SK-N-SH treated with all-trans-retinoic acid at 6 μM for 48 hours (cell line): ENCODE results near the gene TUBGCP4.

Experiments used
- ATAC-seq: fragments of 200-7000 bp; cut with Tn5 transposase; 3 replicates; pipeline ENCODE4 v1.9.1; 2020; ENCODE audit warnings: mild to moderate bottlenecking, moderate library complexity
- ARNTL ChIP-seq: fragments of 450-650 bp; formaldehyde crosslinking; IDR thresholded peaks from 2 replicates; pipeline ENCODE4 v1.5.0; 2020; ENCODE audit warnings: low read depth, mild to moderate bottlenecking, moderate library complexity, borderline replicate concordance
- BACH2 ChIP-seq: fragments of 250-450 bp; sonication (Bioruptor Pico); IDR thresholded peaks from 2 replicates; pipeline ENCODE4 v1.9.0; 2021; ENCODE audit warnings: mild to moderate bottlenecking, borderline replicate concordance
- CSDC2 ChIP-seq: fragments of 250-450 bp; sonication (Bioruptor Pico); IDR thresholded peaks from 2 replicates; pipeline ENCODE4 v1.5.0; 2020; ENCODE audit warnings: mild to moderate bottlenecking, moderate library complexity
- ESRRG ChIP-seq: fragments of 250-450 bp; sonication (Bioruptor Pico); IDR thresholded peaks from 2 replicates; pipeline ENCODE4 v1.6.1; 2021; ENCODE audit warnings: mild to moderate bottlenecking
- OSR1 ChIP-seq: fragments of 250-450 bp; sonication (Bioruptor Pico); IDR thresholded peaks from 2 replicates; pipeline ENCODE4 v1.8.0; 2022; ENCODE audit warnings: moderate library complexity, mild to moderate bottlenecking, inconsistent platforms
- PPARA ChIP-seq: fragments of 250-450 bp; sonication (Bioruptor Pico); IDR thresholded peaks from 2 replicates; pipeline ENCODE4 v1.5.0; 2020; ENCODE audit warnings: mild to moderate bottlenecking, borderline replicate concordance
- RARB ChIP-seq: fragments of 250-450 bp; sonication (Bioruptor Pico); IDR thresholded peaks from 2 replicates; pipeline ENCODE4 v1.8.0; 2021; ENCODE audit warnings: mild to moderate bottlenecking, moderate library complexity
- SNAI2 ChIP-seq: fragments of 250-450 bp; sonication (Bioruptor Pico); IDR thresholded peaks from 2 replicates; pipeline ENCODE4 v1.5.0; 2020; ENCODE audit warnings: mild to moderate bottlenecking, moderate library complexity
- TOX ChIP-seq: fragments of 250-450 bp; sonication (Bioruptor Pico); IDR thresholded peaks from 2 replicates; pipeline ENCODE4 v1.8.0; 2021; ENCODE audit warnings: mild to moderate bottlenecking, moderate library complexity, borderline replicate concordance
- ZFP3 ChIP-seq: fragments of 250-450 bp; sonication (Bioruptor Pico); IDR thresholded peaks from 2 replicates; pipeline ENCODE4 v1.5.0; 2020; ENCODE audit warnings: mild to moderate bottlenecking, moderate library complexity
- ZNF565 ChIP-seq: fragments of 450-650 bp; formaldehyde crosslinking; conservative IDR thresholded peaks from 2 replicates; pipeline ENCODE4 v1.5.0; 2020; ENCODE audit warnings: low read depth, mild to moderate bottlenecking, moderate library complexity
- TF ChIP-seq, protein P1 (sequence below): fragments of 250-450 bp; sonication (Bioruptor Pico); IDR thresholded peaks from 2 replicates; pipeline ENCODE4 v1.8.0; 2021; ENCODE audit warnings: low read depth, mild to moderate bottlenecking, moderate library complexity, borderline replicate concordance
- TF ChIP-seq, protein P2 (sequence below): fragments of 250-450 bp; sonication (Bioruptor Pico); IDR thresholded peaks from 2 replicates; pipeline ENCODE4 v1.5.1; 2020; ENCODE audit warnings: low read depth, mild to moderate bottlenecking, moderate library complexity
- TF ChIP-seq, protein P3 (sequence below): fragments of 250-450 bp; sonication (Bioruptor Pico); IDR thresholded peaks from 2 replicates; pipeline ENCODE4 v1.8.0; 2020; ENCODE audit warnings: mild to moderate bottlenecking, moderate library complexity, borderline replicate concordance
- TF ChIP-seq, protein P4 (sequence below): fragments of 250-450 bp; sonication (Bioruptor Pico); IDR thresholded peaks from 2 replicates; pipeline ENCODE4 v1.5.1; 2021; ENCODE audit warnings: mild to moderate bottlenecking, moderate library complexity

TUBGCP4 gene

DNA sequence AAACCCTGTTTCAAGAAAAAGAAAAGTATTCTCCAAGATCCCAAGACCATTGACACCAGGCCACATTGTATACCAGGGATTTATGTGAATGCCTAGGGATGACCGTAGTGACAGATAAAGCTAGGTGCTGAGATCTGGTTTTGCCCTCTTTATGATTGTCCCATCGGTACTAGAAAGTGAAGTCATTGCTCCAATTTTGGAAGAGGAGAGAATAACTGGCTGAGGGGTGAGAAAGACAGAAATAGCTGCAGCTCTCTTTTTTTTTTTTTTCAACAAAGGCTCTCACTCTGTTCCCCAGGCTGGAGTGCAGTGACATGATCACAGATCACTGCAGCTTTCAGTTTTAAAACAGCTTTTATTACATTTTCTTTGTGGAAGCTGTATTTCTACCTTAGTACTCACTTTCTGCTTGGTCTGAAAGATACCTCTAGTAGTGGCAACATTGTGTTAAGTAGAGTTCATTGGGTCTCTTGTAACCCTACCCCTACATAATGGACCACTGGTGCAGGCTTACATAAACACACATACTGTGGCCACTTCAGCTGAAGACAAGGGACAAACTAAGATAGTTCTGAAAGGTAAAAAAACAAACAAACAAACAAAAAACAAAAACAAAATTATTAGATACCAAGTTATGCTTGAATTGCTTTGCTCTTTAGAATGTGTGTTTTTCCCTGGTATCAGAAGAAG is 18.1 kb upstream of the TUBGCP4 start:
- TF ChIP-seq OSR1 (CRISPR knock-in tag) = no peak
- TF ChIP-seq RARB (CRISPR knock-in tag) = no peak
- TF ChIP-seq, protein P1, sequence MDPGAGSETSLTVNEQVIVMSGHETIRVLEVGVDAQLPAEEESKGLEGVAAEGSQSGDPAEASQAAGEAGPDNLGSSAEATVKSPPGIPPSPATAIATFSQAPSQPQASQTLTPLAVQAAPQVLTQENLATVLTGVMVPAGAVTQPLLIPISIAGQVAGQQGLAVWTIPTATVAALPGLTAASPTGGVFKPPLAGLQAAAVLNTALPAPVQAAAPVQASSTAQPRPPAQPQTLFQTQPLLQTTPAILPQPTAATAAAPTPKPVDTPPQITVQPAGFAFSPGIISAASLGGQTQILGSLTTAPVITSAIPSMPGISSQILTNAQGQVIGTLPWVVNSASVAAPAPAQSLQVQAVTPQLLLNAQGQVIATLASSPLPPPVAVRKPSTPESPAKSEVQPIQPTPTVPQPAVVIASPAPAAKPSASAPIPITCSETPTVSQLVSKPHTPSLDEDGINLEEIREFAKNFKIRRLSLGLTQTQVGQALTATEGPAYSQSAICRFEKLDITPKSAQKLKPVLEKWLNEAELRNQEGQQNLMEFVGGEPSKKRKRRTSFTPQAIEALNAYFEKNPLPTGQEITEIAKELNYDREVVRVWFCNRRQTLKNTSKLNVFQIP (CRISPR knock-in tag) = no peak
- no peak for ATAC-seq

DNA sequence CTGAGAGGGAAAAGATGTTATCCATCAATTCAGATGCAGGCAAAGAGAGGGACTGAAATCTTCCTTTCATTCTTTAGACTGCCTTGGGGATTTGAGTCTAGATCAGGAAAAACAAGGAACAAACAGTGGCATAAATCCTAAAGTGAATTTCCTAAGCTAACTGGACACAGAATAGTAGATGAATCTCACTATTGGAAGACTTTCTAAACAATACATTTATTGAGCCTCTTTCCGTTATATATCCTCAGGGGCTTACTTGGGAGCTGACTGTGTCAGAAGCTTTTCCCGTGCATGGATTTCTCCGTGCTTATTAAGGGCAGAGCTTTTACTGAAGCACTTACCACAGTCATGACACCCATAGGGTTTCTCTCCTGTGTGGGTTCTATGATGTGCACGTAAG is 10.1 kb upstream of the TUBGCP4 start:
- TF ChIP-seq, protein P2, sequence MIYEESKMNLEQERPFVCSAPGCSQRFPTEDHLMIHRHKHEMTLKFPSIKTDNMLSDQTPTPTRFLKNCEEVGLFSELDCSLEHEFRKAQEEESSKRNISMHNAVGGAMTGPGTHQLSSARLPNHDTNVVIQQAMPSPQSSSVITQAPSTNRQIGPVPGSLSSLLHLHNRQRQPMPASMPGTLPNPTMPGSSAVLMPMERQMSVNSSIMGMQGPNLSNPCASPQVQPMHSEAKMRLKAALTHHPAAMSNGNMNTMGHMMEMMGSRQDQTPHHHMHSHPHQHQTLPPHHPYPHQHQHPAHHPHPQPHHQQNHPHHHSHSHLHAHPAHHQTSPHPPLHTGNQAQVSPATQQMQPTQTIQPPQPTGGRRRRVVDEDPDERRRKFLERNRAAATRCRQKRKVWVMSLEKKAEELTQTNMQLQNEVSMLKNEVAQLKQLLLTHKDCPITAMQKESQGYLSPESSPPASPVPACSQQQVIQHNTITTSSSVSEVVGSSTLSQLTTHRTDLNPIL (CRISPR knock-in tag) = no peak
- no peak for TF ChIP-seq ZFP3 (CRISPR knock-in tag)
- TF ChIP-seq, protein P1 (CRISPR knock-in tag) = no peak
- TF ChIP-seq PPARA = no peak
- TF ChIP-seq BACH2 (CRISPR knock-in tag) = no peak
- no peak for ATAC-seq

DNA sequence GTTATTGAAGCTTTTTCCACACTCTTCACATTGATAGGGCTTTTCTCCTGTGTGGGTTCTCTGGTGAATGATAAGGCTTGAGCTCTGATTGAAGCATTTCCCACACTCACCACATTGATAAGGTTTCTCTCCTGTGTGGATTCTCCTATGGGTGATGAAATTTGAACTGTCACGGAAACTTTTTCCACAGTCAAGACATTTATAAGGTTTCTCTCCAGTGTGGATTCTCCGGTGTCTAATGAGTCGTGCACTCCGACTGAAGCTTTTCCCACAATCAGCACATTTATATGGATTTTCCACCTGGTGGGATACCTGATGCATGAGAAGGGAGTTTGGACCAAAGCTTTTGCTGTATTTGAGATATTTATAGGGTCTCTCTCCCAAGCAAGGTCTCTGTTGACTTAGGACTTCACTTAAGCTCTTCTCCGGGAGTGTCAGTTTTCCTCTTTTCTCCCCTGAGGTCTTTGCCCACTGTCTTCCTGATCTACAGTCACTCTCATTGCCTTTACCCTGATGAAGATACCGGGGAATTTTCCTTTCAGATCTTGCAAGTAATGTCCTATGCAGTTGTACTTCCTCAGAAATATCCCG is 9.5 kb upstream of the TUBGCP4 start:
- ATAC-seq = no peak
- no peak for TF ChIP-seq ZNF565
- no peak for TF ChIP-seq BACH2 (CRISPR knock-in tag)
- TF ChIP-seq, protein P3, sequence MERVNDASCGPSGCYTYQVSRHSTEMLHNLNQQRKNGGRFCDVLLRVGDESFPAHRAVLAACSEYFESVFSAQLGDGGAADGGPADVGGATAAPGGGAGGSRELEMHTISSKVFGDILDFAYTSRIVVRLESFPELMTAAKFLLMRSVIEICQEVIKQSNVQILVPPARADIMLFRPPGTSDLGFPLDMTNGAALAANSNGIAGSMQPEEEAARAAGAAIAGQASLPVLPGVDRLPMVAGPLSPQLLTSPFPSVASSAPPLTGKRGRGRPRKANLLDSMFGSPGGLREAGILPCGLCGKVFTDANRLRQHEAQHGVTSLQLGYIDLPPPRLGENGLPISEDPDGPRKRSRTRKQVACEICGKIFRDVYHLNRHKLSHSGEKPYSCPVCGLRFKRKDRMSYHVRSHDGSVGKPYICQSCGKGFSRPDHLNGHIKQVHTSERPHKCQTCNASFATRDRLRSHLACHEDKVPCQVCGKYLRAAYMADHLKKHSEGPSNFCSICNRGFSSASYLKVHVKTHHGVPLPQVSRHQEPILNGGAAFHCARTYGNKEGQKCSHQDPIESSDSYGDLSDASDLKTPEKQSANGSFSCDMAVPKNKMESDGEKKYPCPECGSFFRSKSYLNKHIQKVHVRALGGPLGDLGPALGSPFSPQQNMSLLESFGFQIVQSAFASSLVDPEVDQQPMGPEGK = no peak
- TF ChIP-seq TOX (CRISPR knock-in tag) = no peak
- TF ChIP-seq RARB (CRISPR knock-in tag) = no peak
- TF ChIP-seq ARNTL = no peak
- TF ChIP-seq, protein P2 (CRISPR knock-in tag) = no peak
- TF ChIP-seq, protein P1 (CRISPR knock-in tag) = no peak
- TF ChIP-seq ZFP3 (CRISPR knock-in tag) = no peak
- no peak for TF ChIP-seq CSDC2
- TF ChIP-seq, protein P4, sequence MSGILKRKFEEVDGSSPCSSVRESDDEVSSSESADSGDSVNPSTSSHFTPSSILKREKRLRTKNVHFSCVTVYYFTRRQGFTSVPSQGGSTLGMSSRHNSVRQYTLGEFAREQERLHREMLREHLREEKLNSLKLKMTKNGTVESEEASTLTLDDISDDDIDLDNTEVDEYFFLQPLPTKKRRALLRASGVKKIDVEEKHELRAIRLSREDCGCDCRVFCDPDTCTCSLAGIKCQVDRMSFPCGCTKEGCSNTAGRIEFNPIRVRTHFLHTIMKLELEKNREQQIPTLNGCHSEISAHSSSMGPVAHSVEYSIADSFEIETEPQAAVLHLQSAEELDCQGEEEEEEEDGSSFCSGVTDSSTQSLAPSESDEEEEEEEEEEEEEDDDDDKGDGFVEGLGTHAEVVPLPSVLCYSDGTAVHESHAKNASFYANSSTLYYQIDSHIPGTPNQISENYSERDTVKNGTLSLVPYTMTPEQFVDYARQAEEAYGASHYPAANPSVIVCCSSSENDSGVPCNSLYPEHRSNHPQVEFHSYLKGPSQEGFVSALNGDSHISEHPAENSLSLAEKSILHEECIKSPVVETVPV (CRISPR knock-in tag) = no peak
- TF ChIP-seq SNAI2 (CRISPR knock-in tag) = no peak
- TF ChIP-seq ESRRG = no peak
- TF ChIP-seq, all 23 proteins: peak for 0
